Measurements from ENCODE around the gene TSHZ1.
"Not testable (repeated sequence)": the region's sequence is repeated elsewhere in the genome, so short reads cannot be mapped to it uniquely, and the experiment has no call there.

TSHZ1 gene

GRCh38 chr18:75320506-75320905 is 109.9 kb downstream of the TSHZ1 start:
- DNase-seq: no peak

- DNase-seq: no peak
These were observed 110.8 kb downstream of the TSHZ1 start for GRCh38 chr18:75321431-75321830.

- DNase-seq: no peak
These were observed 111.6 kb downstream of the TSHZ1 start for GRCh38 chr18:75322206-75322605.

DNA sequence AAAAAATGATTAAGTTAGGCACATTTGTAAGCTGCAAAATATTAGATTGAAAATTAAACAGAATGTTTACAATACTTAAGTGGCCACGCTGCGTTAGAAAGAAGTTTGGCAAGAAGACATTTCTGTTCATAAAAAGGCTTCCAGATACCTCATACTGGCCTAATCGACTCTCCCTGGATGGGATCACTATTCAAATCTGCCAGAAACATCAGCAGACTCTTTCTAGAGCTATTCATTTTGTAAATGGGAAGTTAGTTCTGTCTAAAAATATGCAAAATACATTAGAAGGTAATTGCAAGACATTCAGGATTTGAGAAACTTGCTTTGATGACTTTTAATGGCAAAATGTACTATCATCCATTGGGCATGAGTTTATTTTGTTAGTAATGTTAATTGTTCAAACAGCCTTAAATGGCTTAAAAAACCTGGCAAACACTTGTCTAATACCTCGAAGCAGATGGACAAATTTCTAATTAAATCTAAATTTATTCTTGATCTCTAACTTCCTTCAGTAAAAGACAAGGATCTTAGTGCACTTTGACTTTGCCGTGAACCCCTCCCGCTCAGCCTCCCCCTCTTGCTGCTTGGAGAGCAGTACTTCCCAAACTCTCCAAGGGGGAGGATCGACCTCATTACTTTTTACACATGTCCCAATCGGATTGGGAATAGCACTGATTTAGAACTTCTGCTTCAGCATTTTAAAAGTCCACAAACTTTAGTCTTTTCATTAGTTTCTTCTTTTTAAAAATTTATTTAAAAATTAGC is 113.4 kb downstream of the TSHZ1 start:
- no peak for DNase-seq

DNA sequence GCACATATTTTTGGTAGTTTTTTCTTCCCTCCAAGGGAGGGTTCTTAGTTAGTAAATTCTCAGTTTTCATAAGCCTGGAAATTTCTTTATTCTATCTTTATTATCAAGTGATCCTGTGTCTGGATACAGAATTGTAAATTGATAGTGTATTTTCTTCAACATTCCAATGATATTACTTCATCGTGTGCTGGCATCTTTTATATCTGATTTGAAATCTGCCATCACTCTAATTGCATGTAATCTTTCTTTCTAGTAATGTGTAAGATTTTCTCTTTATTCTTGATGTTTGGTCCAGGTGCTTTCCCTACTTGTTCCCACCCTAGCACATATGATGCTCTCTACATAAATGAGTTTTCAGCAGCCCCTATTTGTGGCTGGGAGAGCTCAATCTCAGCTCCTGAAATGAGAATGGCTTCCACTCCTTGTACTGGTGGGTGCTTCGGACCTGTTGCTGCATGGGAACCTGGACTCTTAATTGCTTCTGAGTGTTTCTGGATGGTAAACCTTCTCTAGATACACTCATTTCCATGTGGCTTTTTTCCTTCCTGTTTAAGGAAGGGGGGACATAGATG is 114.2 kb downstream of the TSHZ1 start:
- no peak for DNase-seq

DNA sequence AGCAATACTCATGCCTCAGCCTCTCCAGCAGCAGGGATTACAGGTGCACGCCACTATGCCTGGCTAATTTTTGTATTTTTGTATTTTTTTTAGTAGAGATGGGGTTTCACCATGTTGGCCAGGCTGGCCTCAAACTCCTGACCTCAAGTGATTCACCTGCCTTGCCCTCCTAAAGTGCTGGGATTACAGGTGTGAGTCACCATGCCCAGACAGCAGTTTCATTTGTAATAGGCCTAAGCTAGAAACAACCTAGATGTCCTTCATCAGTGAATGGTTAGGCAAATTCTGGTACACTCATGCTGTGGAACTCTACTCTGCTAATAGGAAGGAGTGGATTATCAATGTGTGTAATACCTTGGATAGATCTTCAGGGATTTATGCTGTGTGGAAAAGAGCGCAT is 119.2 kb downstream of the TSHZ1 start:
- not testable (repeated sequence) for DNase-seq

DNA sequence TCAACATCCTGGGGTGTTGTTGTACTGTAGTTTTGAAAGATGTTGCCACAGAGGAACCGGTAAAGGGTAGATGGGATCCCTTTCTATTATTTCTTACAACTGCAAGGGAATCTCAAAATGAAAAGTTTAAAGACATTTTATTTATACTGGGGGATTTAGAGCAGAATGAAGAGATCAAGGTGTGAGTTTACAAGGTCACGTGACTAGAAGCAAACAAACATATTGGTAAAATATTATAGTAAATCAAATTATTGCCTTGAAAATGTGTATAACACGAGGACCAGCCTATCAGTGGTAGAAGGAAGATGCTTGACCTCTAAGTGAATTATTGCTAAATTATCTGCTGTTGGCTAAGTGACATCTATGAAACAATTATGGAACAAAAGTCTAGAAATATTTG is 119.7 kb downstream of the TSHZ1 start:
- DNase-seq: no peak

- no peak for DNase-seq
These were observed 124.3 kb downstream of the TSHZ1 start for GRCh38 chr18:75334869-75335268.

DNA sequence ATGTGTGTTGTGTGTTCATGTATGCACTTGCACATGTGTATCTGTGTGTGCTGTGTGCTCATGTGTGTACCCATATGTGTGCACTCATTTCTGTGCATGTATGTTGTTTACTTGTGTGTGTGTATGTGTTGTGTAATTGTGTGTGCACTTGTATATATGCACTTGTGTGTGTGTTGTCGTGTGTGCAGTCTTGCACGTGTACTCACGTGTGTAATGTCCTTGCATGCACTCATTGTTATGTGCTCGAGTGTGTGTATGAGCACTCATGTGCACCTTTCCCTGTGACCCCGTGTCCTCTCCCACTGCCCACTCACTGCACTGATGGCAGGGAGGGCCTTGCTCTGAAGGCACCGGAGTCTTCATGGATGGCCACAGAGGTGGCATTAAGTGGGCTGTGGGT is 124.9 kb downstream of the TSHZ1 start:
- no peak for DNase-seq

GRCh38 chr18:75336767-75337166 is 126.2 kb downstream of the TSHZ1 start:
- no peak for DNase-seq

DNA sequence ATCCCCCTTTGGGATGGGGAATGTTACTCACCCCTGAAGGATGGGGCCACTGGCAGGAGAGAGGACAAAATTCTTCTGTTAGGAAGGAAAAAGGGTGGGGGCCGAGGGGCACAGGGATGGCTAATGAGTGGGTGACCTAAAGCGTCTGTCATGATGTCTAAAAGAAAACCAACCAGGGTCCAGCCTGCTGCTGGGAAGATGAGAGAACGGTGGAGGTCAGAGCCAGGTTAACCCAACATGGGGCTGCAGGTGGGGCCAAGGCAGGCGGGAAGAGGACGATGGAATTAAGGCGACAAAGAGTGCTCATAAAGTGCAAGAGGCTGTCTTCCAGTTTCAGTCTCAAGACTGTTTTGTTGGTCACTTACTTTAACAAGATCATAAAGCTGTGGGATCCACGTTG is 126.8 kb downstream of the TSHZ1 start:
- no peak for DNase-seq

DNA sequence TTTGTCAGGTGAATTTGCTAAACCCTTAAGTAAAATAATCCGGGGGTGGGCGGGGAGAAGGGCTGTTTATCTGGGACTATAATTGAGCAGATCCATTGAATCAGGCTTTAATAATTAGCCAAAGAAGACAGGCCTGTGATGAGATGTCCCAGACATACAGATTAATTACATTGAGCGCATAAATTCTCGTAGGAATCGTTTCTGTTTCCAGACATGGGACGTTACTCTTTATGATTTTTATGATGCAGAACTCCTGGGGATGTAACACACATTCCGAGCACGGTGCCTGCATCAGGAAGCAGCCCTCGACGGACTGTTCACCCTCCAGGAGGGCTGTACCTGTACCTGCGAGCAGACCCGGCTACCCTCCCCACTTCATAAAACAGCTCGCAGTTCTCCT is 128.0 kb downstream of the TSHZ1 start:
- no peak for DNase-seq

Measured in CD4-positive, alpha-beta T cell treated with Interferon alpha-2 for 1 hour (primary cell).